Midbrain (tissue), 1 donor: ENCODE measurements around the gene HHAT.

Experiments used
- DNase-seq: peaks from one replicate; lab custom pipeline; 2025; lab: John Stamatoyannopoulos, UW

Gene HHAT

GRCh38 chr1:210328746-210329503 is at the start of gene HHAT:
TSS of gene HHAT (plus strand) at chr1:210328902. CDS start at chr1:210348976, 20,074 bp downstream.
- DNase-seq = peak; percentile 72

- DNase-seq = no peak
Measured at GRCh38 chr1:210280221-210280620, 48.5 kb upstream of the HHAT start.

- no peak for DNase-seq
Measured at GRCh38 chr1:210288116-210288515, 40.6 kb upstream of the HHAT start.

- DNase-seq = no peak
Measured at GRCh38 chr1:210289248-210289647, 39.5 kb upstream of the HHAT start.

GRCh38 chr1:210291081-210291764 is 37.5 kb upstream of the HHAT start:
- DNase-seq = no peak

GRCh38 chr1:210291786-210292230 is 36.9 kb upstream of the HHAT start:
- DNase-seq = no peak

GRCh38 chr1:210292231-210292871 is 36.4 kb upstream of the HHAT start:
- no peak for DNase-seq

GRCh38 chr1:210293171-210293607 is 35.5 kb upstream of the HHAT start:
- no peak for DNase-seq

GRCh38 chr1:210294999-210295745 is 33.5 kb upstream of the HHAT start:
- DNase-seq = no peak

GRCh38 chr1:210296682-210297081 is 32.0 kb upstream of the HHAT start:
- no peak for DNase-seq

GRCh38 chr1:210298296-210298695 is 30.4 kb upstream of the HHAT start:
- DNase-seq = no peak

- no peak for DNase-seq
Measured at GRCh38 chr1:210298936-210299335, 29.8 kb upstream of the HHAT start.

GRCh38 chr1:210299501-210299900 is 29.2 kb upstream of the HHAT start:
- DNase-seq = no peak

GRCh38 chr1:210300923-210301614 is 27.6 kb upstream of the HHAT start:
- DNase-seq = no peak

GRCh38 chr1:210301615-210302000 is 27.1 kb upstream of the HHAT start:
- DNase-seq = no peak

- peak; percentile 26 for DNase-seq
Measured at GRCh38 chr1:210302501-210302900, 26.2 kb upstream of the HHAT start.

- no peak for DNase-seq
Measured at GRCh38 chr1:210303391-210303790, 25.3 kb upstream of the HHAT start.

- no peak for DNase-seq
Measured at GRCh38 chr1:210310562-210311153, 18.0 kb upstream of the HHAT start.

GRCh38 chr1:210311726-210312493 is 16.8 kb upstream of the HHAT start:
- DNase-seq = no peak

GRCh38 chr1:210313046-210313595 is 15.6 kb upstream of the HHAT start:
- no peak for DNase-seq
